Ecto neural progenitor cell (in vitro differentiated cells): Measurements from ENCODE around the gene FAM187B.

Source experiments
- DNase-seq: peaks from one replicate; pipeline ENCODE4 v3.0.0-alpha.2; 2018; ENCODE audit warnings: low spot score

The FAM187B gene

DNA sequence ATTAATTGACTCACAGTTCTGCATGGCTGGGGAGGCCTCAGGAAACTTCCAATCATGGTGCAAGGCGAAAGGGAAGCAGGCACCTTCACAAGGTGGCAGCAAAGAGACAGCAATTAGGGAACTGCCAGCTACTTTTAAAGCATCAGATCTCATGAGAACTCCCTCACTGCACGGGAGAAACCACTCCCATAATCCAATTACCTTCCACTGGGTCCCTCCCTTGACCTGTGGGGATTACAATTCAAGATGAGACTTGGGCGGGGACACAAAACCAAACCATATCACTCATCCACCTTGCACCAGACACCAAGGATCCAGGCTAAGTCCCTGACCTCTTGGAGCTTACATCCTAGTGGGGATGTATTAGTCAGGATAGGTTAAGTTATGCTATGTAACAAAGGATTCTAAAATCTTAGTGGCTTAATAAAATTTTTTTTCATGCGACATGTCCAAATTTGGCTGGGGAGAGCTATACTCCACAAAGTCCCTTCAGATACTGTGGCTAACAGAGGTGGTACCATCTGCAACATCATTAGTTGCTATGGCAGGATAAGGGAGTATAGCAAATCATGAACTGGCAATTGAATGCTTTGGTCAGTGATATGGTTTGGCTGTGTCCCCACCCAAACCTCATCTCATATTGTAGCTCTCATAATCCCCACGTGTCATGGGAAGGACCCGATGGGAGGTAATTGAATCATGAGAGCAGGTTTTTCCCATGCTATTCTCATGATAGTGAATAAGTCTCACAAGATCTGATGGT is 8.3 kb upstream of the FAM187B start:
- no peak for DNase-seq

GRCh38 chr19:35232912-35233311 is 4.4 kb upstream of the FAM187B start:
- no peak for DNase-seq

- DNase-seq, result peak; percentile 14
These were observed 3.6 kb upstream of the FAM187B start for GRCh38 chr19:35231956-35232645.

GRCh38 chr19:35229601-35230000 is 1.1 kb upstream of the FAM187B start:
- peak; percentile 14 for DNase-seq

- peak; percentile 20 for DNase-seq
These were observed 1.8 kb downstream of the FAM187B start for GRCh38 chr19:35226748-35227147.

- peak; percentile 31 for DNase-seq
These were observed 2.6 kb downstream of the FAM187B start for GRCh38 chr19:35225951-35226350.

GRCh38 chr19:35224681-35225571 is 3.6 kb downstream of the FAM187B start:
- peak; percentile 46 for DNase-seq

- DNase-seq, result no peak
These were observed 4.6 kb downstream of the FAM187B start for GRCh38 chr19:35223862-35224505.

GRCh38 chr19:35223084-35223790 is 5.3 kb downstream of the FAM187B start:
- DNase-seq, result no peak

DNA sequence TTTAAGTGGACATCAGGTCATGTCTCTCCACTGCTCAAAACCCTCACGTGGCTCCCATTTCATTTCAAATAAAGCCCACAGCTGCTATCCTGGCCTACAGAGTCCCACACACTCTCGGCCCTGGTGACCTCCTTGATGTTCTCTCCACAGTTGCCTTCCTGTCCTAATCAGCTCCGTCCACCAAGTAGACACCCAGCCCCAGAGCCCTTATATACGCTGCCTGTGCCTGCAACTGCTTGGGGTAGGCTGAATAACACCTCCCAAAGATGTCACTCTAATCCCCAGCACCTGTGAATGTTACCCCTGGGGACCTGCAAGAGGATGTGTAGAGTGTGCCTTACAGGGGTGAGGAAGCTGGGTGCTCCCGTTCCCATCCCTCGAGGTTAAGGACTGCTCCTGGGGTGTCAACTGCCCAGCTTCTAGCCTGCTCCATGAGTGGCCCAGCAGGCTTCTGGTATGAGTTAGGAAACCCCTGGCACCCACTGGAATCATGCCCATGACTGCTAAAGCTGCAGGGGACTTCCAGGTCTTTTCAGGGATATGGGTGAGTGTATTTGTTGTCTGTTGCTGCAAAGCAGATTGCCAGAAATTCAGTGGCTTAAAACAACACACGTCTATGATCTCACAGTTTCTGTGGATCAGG is 6.0 kb downstream of the FAM187B start:
- DNase-seq, result peak; percentile 26

- peak; percentile 16 for DNase-seq
These were observed 7.5 kb downstream of the FAM187B start for GRCh38 chr19:35220973-35221590.

- peak; percentile 27 for DNase-seq
These were observed 8.1 kb downstream of the FAM187B start for GRCh38 chr19:35220315-35220921.

- DNase-seq, result no peak
These were observed 9.5 kb downstream of the FAM187B start for GRCh38 chr19:35219008-35219407.

DNA sequence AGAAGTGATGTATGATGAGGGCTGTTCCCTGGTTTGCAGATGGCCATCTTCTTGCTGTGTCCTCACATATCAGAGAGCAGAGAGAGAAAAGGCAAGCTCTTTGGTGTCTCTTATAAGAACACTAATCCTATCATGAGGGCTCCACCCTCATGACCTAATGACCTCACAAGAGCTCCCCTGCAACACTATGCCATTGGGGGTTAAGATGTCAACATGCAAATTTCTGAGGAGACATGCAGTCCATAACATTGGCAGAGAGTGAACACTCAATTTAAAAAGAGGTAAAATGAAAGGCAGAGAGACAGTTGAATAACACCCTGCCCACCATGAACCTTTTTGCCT is 10.9 kb downstream of the FAM187B start:
- DNase-seq, result no peak

DNA sequence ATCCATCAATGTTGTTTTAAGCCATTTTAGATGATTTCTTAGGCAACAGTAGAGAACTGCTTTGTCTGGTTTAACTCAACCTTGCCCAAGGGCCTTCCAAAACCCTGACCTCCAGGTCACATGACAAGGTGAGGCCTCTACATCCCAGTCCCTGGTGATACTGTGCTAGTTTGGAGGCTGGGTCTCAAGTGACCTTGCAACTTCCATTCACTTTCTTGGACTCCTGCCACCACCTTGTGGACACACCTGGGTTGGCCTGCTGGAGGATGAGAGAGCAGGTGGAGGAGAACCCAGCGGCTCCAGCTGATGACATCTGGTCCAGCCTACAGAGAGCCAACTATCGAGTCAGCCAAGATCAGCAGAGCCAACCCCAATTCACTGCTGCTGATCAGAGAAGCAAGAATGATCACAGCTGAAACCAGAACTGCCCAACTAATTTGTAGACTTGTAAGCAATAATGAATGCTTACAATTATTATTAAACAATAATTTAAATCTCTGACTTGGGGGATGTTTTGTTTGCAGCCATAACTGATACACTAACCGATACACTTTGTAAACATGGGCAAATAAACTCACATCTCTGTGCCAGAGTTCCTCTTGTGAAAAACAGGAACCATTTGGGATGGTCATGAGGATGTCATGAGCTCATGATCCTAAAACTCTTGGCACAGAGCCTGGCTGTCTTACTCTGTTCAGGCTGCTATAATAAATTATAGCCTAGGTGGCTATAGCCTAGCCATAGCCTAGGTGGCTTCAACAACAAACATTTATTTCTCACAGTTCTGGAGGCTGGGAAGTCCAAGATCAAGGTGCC is 11.5 kb downstream of the FAM187B start:
- DNase-seq, result no peak

- DNase-seq, result no peak
These were observed 12.3 kb downstream of the FAM187B start for GRCh38 chr19:35216016-35216832.

DNA sequence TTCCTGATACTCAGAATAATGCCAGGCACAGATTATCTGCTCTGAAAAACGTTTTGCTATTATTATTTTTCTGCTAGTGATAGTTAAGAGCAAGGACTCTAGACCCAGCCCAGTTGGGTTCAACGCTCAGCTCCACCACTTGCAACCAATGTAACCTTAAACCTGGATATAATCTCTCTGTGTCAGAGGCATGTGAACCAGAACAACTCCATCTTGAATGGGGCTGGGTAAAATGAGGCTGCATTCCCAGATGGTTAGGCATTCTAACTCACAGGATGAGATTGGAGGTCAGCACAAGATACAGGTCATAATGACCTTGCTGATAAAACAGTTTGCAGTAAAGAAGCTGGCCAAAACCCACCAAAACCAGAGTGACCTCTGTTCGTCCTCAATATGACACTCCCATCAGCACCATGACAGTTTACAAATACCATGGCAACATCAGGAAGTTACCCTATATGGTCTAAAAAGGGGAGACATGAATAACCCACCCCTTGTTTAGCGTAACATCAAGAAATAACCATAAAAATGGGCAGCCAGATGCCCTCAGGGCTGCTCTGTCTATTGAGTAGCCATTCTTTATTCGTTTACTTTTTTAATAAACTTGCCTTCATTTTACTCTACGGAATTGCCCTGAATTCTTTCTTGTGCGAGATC is 13.6 kb downstream of the FAM187B start:
- no peak for DNase-seq
